ENCODE measurements around the gene WDR46. TPM values are rescaled to one million over a fixed set of nuclear protein-coding genes. Genes with fewer than 3 reads are reported as not detected.

The WDR46 gene
- polyA plus RNA-seq, 1 donor from 2014 or later = 62.5 TPM

GRCh38 chr6:33236852-33237251 lies 52.2 kb downstream of the WDR46 start:
- Histone ChIP-seq H3K9ac (ENCODE audit: low read length) (no peak overlapping the region), H3K27me3 (ENCODE audit: insufficient read depth, low read depth, low read length) (no peaks in the 10 kb centered on the region), H3K79me2 (replicated peaks; ENCODE audit: insufficient read depth, low read length) (no peaks in the 10 kb centered on the region), H3K9me2 (ENCODE audit: insufficient read depth, low read length) (no peaks in the 10 kb centered on the region), H4K20me1 (ENCODE audit: insufficient read depth) (no peaks in the 10 kb centered on the region), H3K9me3 (ENCODE audit: low read length) (no peaks in the 10 kb centered on the region), H3K4me3 (ENCODE audit: low read length) (no peak overlapping the region), H3K27ac (ENCODE audit: low read length) (no peak overlapping the region), H3F3A (ENCODE audit: insufficient read depth, low read length, poor library complexity, severe bottlenecking) (no peaks in the 10 kb centered on the region), H3K36me3 (ENCODE audit: insufficient read depth, low read length) (no peaks in the 10 kb centered on the region), H2AFZ (ENCODE audit: low read depth, low read length) (no peak overlapping the region), H3K4me2 (ENCODE audit: low read length) (no peak overlapping the region)
- TF ChIP-seq MXI1 (conservative IDR thresholded peaks at IDR 0.05; ENCODE audit: poor library complexity, severe bottlenecking) (no peak), RAD21 (conservative IDR thresholded peaks at IDR 0.05) (no peak), TAF1 (IDR thresholded peaks at IDR 0.05; ENCODE audit: low read depth) (no peak), SMC3 (conservative IDR thresholded peaks at IDR 0.05; ENCODE audit: poor library complexity) (no peak), EP300 (conservative IDR thresholded peaks at IDR 0.05; ENCODE audit: poor library complexity, severe bottlenecking) (no peak), EZH2 (IDR thresholded peaks at IDR 0.05; ENCODE audit: borderline replicate concordance, insufficient read depth, low read length, poor library complexity, severe bottlenecking) (no peak), POLR2AphosphoS5 (IDR thresholded peaks at IDR 0.05) (no peak)
- TF ChIP-seq, protein P1, sequence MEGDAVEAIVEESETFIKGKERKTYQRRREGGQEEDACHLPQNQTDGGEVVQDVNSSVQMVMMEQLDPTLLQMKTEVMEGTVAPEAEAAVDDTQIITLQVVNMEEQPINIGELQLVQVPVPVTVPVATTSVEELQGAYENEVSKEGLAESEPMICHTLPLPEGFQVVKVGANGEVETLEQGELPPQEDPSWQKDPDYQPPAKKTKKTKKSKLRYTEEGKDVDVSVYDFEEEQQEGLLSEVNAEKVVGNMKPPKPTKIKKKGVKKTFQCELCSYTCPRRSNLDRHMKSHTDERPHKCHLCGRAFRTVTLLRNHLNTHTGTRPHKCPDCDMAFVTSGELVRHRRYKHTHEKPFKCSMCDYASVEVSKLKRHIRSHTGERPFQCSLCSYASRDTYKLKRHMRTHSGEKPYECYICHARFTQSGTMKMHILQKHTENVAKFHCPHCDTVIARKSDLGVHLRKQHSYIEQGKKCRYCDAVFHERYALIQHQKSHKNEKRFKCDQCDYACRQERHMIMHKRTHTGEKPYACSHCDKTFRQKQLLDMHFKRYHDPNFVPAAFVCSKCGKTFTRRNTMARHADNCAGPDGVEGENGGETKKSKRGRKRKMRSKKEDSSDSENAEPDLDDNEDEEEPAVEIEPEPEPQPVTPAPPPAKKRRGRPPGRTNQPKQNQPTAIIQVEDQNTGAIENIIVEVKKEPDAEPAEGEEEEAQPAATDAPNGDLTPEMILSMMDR (IDR thresholded peaks at IDR 0.05; ENCODE audit: poor library complexity, severe bottlenecking) = no peak
- TF ChIP-seq, protein P2, sequence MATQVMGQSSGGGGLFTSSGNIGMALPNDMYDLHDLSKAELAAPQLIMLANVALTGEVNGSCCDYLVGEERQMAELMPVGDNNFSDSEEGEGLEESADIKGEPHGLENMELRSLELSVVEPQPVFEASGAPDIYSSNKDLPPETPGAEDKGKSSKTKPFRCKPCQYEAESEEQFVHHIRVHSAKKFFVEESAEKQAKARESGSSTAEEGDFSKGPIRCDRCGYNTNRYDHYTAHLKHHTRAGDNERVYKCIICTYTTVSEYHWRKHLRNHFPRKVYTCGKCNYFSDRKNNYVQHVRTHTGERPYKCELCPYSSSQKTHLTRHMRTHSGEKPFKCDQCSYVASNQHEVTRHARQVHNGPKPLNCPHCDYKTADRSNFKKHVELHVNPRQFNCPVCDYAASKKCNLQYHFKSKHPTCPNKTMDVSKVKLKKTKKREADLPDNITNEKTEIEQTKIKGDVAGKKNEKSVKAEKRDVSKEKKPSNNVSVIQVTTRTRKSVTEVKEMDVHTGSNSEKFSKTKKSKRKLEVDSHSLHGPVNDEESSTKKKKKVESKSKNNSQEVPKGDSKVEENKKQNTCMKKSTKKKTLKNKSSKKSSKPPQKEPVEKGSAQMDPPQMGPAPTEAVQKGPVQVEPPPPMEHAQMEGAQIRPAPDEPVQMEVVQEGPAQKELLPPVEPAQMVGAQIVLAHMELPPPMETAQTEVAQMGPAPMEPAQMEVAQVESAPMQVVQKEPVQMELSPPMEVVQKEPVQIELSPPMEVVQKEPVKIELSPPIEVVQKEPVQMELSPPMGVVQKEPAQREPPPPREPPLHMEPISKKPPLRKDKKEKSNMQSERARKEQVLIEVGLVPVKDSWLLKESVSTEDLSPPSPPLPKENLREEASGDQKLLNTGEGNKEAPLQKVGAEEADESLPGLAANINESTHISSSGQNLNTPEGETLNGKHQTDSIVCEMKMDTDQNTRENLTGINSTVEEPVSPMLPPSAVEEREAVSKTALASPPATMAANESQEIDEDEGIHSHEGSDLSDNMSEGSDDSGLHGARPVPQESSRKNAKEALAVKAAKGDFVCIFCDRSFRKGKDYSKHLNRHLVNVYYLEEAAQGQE (IDR thresholded peaks at IDR 0.05; ENCODE audit: borderline replicate concordance) = no peak

DNA sequence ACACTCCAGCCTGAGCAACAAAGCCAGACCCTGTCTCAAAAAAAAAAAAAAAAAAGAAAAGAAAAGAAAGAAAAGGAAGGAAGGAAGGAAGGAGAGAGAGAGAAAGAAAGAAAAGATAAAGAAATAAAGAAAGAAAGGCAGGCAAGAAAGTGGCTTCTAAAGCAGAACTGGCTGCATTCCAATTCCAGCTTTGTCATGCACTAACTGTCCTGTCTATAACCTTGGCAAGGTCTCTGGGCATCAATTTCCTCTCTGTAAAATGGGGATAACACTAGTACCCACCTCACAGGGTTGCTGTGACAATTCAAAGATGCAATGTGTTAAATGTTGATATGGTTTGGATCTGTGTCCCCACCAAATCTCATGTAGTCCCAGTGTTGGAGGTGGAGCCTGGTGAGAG lies 52.7 kb downstream of the WDR46 start:
- Histone ChIP-seq H3K9ac (ENCODE audit: low read length) (no peak overlapping the region), H4K20me1 (ENCODE audit: insufficient read depth) (no peaks in the 10 kb centered on the region), H3K79me2 (replicated peaks; ENCODE audit: insufficient read depth, low read length) (no peaks in the 10 kb centered on the region), H3K4me2 (ENCODE audit: low read length) (no peak overlapping the region), H3F3A (ENCODE audit: insufficient read depth, low read length, poor library complexity, severe bottlenecking) (no peaks in the 10 kb centered on the region), H3K27ac (ENCODE audit: low read length) (no peak overlapping the region), H2AFZ (ENCODE audit: low read depth, low read length) (no peak overlapping the region), H3K9me2 (ENCODE audit: insufficient read depth, low read length) (no peaks in the 10 kb centered on the region), H3K27me3 (ENCODE audit: insufficient read depth, low read depth, low read length) (no peaks in the 10 kb centered on the region), H3K9me3 (ENCODE audit: low read length) (no peaks in the 10 kb centered on the region), H3K36me3 (ENCODE audit: insufficient read depth, low read length) (no peaks in the 10 kb centered on the region), H3K4me3 (ENCODE audit: low read length) (no peak overlapping the region)
- no peak for TF ChIP-seq EP300 (conservative IDR thresholded peaks at IDR 0.05; ENCODE audit: poor library complexity, severe bottlenecking)
- TF ChIP-seq POLR2AphosphoS5 (IDR thresholded peaks at IDR 0.05) = no peak
- TF ChIP-seq EZH2 (IDR thresholded peaks at IDR 0.05; ENCODE audit: borderline replicate concordance, insufficient read depth, low read length, poor library complexity, severe bottlenecking) = no peak
- no peak for TF ChIP-seq TAF1 (IDR thresholded peaks at IDR 0.05; ENCODE audit: low read depth)
- no peak for TF ChIP-seq RAD21 (conservative IDR thresholded peaks at IDR 0.05)
- TF ChIP-seq, protein P1 (IDR thresholded peaks at IDR 0.05; ENCODE audit: poor library complexity, severe bottlenecking) = no peak
- TF ChIP-seq MXI1 (conservative IDR thresholded peaks at IDR 0.05; ENCODE audit: poor library complexity, severe bottlenecking) = no peak
